ENCODE data around the gene JAG2. TPM values are rescaled to one million over a fixed set of nuclear protein-coding genes. Genes with fewer than 3 reads are reported as not detected.

Gene JAG2
- total RNA-seq, 6 experiments from 2014 or later: 0.23 to 0.76 (median 0.42) TPM

DNA sequence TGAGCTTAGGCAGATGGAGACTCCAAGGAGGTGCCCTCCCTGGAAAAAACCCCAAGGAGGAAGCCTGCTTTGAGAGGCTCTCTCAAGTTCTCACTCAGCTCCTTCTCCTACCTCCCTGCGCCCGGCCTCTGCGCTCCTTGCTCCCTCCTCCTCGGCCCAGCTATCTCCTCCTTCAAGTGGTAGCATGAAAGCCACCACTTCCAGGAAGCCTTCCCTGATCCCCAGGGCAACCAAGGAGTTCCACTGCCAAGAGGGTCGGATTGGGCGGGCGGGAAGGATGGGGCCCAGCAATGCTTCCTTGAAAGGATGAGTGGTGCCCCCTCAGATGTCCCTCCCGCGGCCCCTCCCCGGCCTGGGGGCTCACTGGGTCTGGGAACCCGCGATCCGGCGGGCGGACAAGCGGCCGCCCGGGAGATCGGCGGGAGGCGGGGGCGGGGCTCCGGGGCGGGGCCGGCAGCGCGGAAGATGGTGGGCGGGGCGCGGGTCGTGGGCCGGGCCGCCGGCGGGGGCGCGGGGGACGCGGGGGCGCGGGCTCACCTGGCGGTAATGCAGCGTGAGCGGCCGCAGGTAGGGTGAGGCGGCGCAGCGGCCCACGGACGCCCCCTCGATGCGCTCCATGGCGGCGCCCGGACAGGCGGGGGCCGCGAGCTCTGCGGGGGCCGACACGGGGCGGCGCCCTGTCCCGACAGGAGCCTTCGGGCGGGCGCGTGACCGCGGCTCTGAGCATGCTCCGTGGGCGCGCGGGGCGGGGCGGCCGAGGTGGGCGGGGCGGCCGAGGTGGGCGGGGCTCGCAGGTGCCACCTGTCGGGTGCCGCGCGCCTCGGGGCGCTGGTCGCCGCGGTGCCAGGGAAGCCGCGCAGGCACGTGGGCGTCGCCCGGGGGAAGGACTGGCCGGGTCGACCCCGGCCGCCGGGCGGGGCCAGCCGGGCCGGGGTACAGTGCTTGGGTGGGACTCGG is 12.3 kb upstream of the JAG2 start, which contains the start of gene NUDT14:
Gene NUDT14, minus strand, starts transcription at position 721 of the 957 bp plus-strand sequence. Its CDS starts 103 bp downstream, at position 618.
- H3K27ac Mint-ChIP-seq: no peak within 1 kb of the TSS
- H3K9me3 Mint-ChIP-seq: no peaks in the 10 kb centered on the region
- H3K27me3 Mint-ChIP-seq (ENCODE audit: insufficient read depth): peaks cover 9% of the 10 kb centered on the region
- no peaks in the 10 kb centered on the region for H3K36me3 Mint-ChIP-seq (ENCODE audit: low read depth)
- H3K4me1 Mint-ChIP-seq (ENCODE audit: low read depth): no peaks in the 10 kb centered on the region
- TF ChIP-seq, protein P1, sequence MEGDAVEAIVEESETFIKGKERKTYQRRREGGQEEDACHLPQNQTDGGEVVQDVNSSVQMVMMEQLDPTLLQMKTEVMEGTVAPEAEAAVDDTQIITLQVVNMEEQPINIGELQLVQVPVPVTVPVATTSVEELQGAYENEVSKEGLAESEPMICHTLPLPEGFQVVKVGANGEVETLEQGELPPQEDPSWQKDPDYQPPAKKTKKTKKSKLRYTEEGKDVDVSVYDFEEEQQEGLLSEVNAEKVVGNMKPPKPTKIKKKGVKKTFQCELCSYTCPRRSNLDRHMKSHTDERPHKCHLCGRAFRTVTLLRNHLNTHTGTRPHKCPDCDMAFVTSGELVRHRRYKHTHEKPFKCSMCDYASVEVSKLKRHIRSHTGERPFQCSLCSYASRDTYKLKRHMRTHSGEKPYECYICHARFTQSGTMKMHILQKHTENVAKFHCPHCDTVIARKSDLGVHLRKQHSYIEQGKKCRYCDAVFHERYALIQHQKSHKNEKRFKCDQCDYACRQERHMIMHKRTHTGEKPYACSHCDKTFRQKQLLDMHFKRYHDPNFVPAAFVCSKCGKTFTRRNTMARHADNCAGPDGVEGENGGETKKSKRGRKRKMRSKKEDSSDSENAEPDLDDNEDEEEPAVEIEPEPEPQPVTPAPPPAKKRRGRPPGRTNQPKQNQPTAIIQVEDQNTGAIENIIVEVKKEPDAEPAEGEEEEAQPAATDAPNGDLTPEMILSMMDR (IDR thresholded peaks at IDR 0.05): no peak
- H3K4me3 Mint-ChIP-seq: peak within 1 kb of the TSS; percentile 75
- peak; percentile 14 for DNase-seq

DNA sequence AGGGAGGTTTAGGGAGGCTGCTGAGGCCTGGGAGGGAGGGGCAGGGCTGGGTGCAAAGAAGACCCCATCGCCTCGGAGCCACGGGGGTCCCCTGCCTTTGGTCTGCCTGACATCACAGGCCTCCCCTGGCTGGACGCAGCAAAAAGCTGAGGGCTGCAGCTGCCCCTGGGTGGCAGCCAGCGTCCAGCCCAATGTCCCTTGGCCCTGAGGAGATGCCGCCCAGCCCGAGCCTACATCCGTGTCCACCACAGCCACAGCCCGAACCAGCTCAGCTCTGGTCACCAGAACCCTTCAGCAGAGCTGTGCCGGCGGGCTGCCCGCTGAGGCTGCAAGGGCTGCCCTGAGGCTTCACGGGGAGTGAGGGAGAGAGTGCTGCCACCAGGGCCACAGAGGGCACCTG is 10.6 kb upstream of the JAG2 start:
- Mint-ChIP-seq H3K27me3 (ENCODE audit: insufficient read depth) (peaks cover 9% of the 10 kb centered on the region), H3K27ac (no peak overlapping the region), H3K9me3 (no peaks in the 10 kb centered on the region), H3K4me1 (ENCODE audit: low read depth) (no peaks in the 10 kb centered on the region), H3K36me3 (ENCODE audit: low read depth) (no peaks in the 10 kb centered on the region), H3K4me3 (no peak overlapping the region)
- TF ChIP-seq, protein P1 (IDR thresholded peaks at IDR 0.05): no peak
- DNase-seq: no peak

DNA sequence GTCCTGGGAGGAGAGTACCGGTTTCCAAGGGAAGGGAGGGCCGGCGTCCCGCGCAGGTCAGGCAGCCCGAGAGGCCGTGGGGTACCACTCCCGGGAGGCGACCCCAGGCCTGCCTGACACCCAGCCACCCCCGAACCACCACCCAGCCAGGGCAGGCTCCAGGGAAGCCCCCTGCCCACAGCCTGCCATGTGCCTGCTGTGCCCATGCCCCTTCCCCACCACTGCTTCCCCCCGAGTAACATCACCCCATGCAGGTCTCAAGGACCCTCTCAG is 10.2 kb upstream of the JAG2 start:
- Mint-ChIP-seq H3K27me3 (ENCODE audit: insufficient read depth) (peaks cover 9% of the 10 kb centered on the region), H3K4me3 (no peak overlapping the region), H3K4me1 (ENCODE audit: low read depth) (no peaks in the 10 kb centered on the region), H3K36me3 (ENCODE audit: low read depth) (no peaks in the 10 kb centered on the region), H3K9me3 (no peaks in the 10 kb centered on the region), H3K27ac (no peak overlapping the region)
- TF ChIP-seq, protein P1 (IDR thresholded peaks at IDR 0.05): no peak
- DNase-seq: no peak

DNA sequence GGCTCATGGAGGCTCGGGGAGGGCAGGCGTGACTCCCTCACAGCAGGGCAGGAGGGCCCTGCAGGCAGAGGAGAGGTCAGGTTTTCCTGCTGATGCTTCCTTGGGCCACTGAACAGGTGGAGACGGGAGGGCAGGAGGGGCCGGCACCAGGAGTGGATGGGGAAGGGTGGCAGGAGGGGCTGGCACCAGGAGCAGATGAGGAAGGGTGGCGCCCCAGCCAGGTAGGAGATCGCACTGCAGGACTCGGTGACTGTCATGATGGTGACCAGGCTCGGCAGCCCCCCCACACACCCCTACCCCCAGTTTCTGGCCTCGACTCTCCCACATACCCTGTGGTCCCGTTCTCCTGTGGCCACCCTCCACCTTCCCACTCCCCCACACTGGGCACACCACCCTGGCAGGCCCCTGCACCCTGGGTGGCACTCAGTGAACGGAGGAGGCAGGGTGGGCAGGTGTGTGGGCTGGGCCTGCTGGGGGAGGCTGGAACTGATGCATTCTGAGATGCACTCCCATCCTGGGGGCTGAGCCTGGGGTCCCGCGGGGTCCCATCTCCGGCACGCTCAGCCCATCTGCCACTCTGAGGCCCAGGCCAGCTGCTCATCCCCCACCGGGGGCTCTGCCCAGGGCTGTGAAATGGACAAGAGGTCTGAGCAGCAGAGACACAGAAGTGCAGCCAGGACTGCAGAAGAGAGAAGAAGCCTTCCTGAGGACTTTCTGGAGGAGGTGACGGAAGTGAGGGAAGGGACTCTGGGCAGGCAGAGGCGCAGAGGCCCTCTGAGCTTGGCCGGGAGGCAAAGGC is 9.7 kb upstream of the JAG2 start:
- Mint-ChIP-seq H3K27ac (no peak overlapping the region), H3K27me3 (ENCODE audit: insufficient read depth) (peaks cover 6% of the 10 kb centered on the region), H3K36me3 (ENCODE audit: low read depth) (no peaks in the 10 kb centered on the region), H3K9me3 (no peaks in the 10 kb centered on the region), H3K4me1 (ENCODE audit: low read depth) (no peaks in the 10 kb centered on the region), H3K4me3 (no peak overlapping the region)
- TF ChIP-seq, protein P1 (IDR thresholded peaks at IDR 0.05): no peak
- no peak for DNase-seq

DNA sequence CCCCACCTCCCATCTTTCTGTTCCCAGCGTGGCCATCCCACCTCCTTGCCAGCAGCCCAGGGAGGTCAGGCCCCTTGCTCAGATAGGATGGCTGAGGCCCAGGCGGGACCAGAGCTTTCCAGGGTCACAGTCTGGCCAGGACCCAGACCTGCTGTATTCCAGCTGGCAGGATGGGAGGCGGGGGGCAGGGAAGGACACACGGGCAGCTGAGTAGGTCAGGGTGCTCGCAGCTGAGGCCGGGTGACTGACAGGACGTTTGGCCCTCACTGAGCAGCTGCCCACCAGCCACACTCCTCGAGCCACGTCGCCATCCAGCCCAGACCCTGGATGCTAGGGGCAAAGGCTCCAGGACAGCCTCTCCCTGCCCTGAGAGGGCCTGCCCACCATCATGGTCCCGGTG is 8.5 kb upstream of the JAG2 start:
- TF ChIP-seq, protein P1 (IDR thresholded peaks at IDR 0.05): no peak
- H3K27ac Mint-ChIP-seq: no peak overlapping the region
- peaks cover 6% of the 10 kb centered on the region for H3K27me3 Mint-ChIP-seq (ENCODE audit: insufficient read depth)
- no peaks in the 10 kb centered on the region for H3K9me3 Mint-ChIP-seq
- DNase-seq: no peak
- H3K4me1 Mint-ChIP-seq (ENCODE audit: low read depth): no peaks in the 10 kb centered on the region
- no peak overlapping the region for H3K4me3 Mint-ChIP-seq
- no peaks in the 10 kb centered on the region for H3K36me3 Mint-ChIP-seq (ENCODE audit: low read depth)
